ENCODE data around the gene NKTR.

DNA sequence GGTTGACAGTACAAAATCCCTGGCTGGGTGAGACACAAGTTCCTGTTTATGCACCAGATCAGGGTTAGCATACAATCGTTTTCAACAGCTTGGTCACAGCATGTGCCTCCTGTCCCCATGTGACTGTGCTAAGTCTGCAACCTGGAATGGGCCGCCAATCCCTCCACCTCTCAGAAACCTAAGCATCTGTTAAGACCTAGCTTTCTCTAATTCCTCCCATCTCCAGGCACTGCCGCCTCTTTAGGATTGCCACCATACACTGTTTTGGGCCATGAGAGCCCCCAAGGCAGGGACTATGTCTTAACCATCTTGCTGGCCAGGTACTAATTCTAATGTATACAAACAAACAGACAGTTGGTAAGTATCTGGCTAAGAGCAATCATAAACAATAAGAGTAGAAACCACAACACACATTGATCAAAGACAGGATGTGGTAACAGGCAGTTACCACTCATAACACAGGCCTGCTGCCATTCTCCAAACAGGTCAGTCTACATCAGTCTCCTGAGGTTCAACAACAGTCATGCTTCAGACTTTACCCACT lies 44.3 kb upstream of the NKTR start:
- TF ChIP-seq, protein P1, sequence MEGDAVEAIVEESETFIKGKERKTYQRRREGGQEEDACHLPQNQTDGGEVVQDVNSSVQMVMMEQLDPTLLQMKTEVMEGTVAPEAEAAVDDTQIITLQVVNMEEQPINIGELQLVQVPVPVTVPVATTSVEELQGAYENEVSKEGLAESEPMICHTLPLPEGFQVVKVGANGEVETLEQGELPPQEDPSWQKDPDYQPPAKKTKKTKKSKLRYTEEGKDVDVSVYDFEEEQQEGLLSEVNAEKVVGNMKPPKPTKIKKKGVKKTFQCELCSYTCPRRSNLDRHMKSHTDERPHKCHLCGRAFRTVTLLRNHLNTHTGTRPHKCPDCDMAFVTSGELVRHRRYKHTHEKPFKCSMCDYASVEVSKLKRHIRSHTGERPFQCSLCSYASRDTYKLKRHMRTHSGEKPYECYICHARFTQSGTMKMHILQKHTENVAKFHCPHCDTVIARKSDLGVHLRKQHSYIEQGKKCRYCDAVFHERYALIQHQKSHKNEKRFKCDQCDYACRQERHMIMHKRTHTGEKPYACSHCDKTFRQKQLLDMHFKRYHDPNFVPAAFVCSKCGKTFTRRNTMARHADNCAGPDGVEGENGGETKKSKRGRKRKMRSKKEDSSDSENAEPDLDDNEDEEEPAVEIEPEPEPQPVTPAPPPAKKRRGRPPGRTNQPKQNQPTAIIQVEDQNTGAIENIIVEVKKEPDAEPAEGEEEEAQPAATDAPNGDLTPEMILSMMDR (IDR thresholded peaks at IDR 0.05) = no peak
- TF ChIP-seq EP300 (IDR thresholded peaks at IDR 0.05) = no peak
- no peak for TF ChIP-seq POLR2A (IDR thresholded peaks at IDR 0.05)
- TF ChIP-seq POLR2AphosphoS5 (IDR thresholded peaks at IDR 0.05) = no peak
